H9 (cell line): ENCODE measurements around the gene LSG1. TPM values are rescaled to one million over a fixed set of nuclear protein-coding genes. Genes with fewer than 3 reads are reported as not detected.

ENCODE experiments used
- DNase-seq: peaks from one replicate; pipeline ENCODE4 v3.0.0-alpha.2; 2017
- H2AFZ ChIP-seq: one replicate; pipeline ENCODE4 v1.6.1; 2013; ENCODE audit warnings: mild to moderate bottlenecking, low read length, control low read depth, moderate library complexity
- H2AK5ac ChIP-seq: 2 replicates; pipeline ENCODE4 v1.6.1; 2013; ENCODE audit warnings: low read length, control low read depth, mixed read lengths; ENCODE audit not compliant: insufficient read length
- H2BK120ac ChIP-seq: one replicate; pipeline ENCODE4 v1.6.1; 2013; ENCODE audit warnings: low read depth, mild to moderate bottlenecking, low read length, control low read depth, inconsistent platforms; ENCODE audit not compliant: poor library complexity, severe bottlenecking
- H2BK12ac ChIP-seq: 2 replicates; pipeline ENCODE4 v1.6.1; 2013; ENCODE audit warnings: low read length, control low read depth, mixed read lengths, low read depth; ENCODE audit not compliant: insufficient read length
- H2BK15ac ChIP-seq: 2 replicates; pipeline ENCODE4 v1.6.1; 2013; ENCODE audit warnings: low read depth, low read length, control low read depth
- H2BK20ac ChIP-seq: one replicate; pipeline ENCODE4 v1.6.1; 2013; ENCODE audit warnings: low read depth, mild to moderate bottlenecking, low read length, control low read depth, inconsistent platforms; ENCODE audit not compliant: poor library complexity, severe bottlenecking
- H2BK5ac ChIP-seq: 2 replicates; pipeline ENCODE4 v1.6.1; 2013; ENCODE audit warnings: low read length, control low read depth, mixed read lengths; ENCODE audit not compliant: insufficient read length
- H3K14ac ChIP-seq: 2 replicates; pipeline ENCODE4 v1.6.1; 2013; ENCODE audit warnings: low read length, control low read depth; ENCODE audit not compliant: insufficient read depth
- H3K18ac ChIP-seq: 2 replicates; pipeline ENCODE4 v1.6.1; 2013; ENCODE audit warnings: low read depth, mild to moderate bottlenecking, mixed read lengths, low read length, control low read depth; ENCODE audit not compliant: insufficient read length
- H3K23ac ChIP-seq: 2 replicates; pipeline ENCODE4 v1.6.1; 2013; ENCODE audit warnings: low read length, control low read depth, mixed read lengths, low read depth; ENCODE audit not compliant: insufficient read length
- H3K23me2 ChIP-seq: 2 replicates; pipeline ENCODE4 v1.6.1; 2013; ENCODE audit warnings: low read depth, mild to moderate bottlenecking, mixed read lengths, low read length, control low read depth; ENCODE audit not compliant: insufficient read length, poor library complexity, severe bottlenecking
- H3K27ac ChIP-seq: 2 replicates; pipeline ENCODE4 v1.5.1; 2013; ENCODE audit warnings: low read length, control low read depth, mixed read lengths, low read depth; ENCODE audit not compliant: insufficient read length
- H3K27me3 ChIP-seq: 2 replicates; pipeline ENCODE4 v1.6.1; 2013; ENCODE audit warnings: low read length, control low read depth, inconsistent platforms; ENCODE audit not compliant: insufficient read depth
- H3K4ac ChIP-seq: 2 replicates; pipeline ENCODE4 v1.6.1; 2013; ENCODE audit warnings: low read depth, mild to moderate bottlenecking, control low read depth, inconsistent platforms, low read length, moderate library complexity
- H3K4me1 ChIP-seq: 2 replicates; pipeline ENCODE4 v1.6.1; 2013; ENCODE audit warnings: low read length, control low read depth, inconsistent platforms; ENCODE audit not compliant: insufficient read depth
- H3K4me2 ChIP-seq: 2 replicates; pipeline ENCODE4 v1.6.1; 2013; ENCODE audit warnings: low read length, control low read depth, mixed read lengths; ENCODE audit not compliant: insufficient read length, insufficient read depth
- H3K56ac ChIP-seq: 2 replicates; pipeline ENCODE4 v1.6.1; 2013; ENCODE audit warnings: low read depth, mild to moderate bottlenecking, mixed read lengths, low read length, control low read depth; ENCODE audit not compliant: insufficient read length
- H3K79me1 ChIP-seq: 2 replicates; pipeline ENCODE4 v1.6.1; 2013; ENCODE audit warnings: low read depth, mild to moderate bottlenecking, moderate library complexity, low read length, control low read depth, inconsistent platforms; ENCODE audit not compliant: insufficient read depth, poor library complexity, severe bottlenecking
- H3K79me2 ChIP-seq: 2 replicates; pipeline ENCODE4 v1.6.1; 2013; ENCODE audit warnings: low read length, control low read depth, inconsistent platforms; ENCODE audit not compliant: insufficient read depth
- H3K9ac ChIP-seq: 2 replicates; pipeline ENCODE4 v1.6.1; 2013; ENCODE audit warnings: low read length, control low read depth, mixed read lengths; ENCODE audit not compliant: insufficient read length; ENCODE audit errors: extremely low read depth
- H3K9me3 ChIP-seq: one replicate; pipeline ENCODE4 v1.6.1; 2013; ENCODE audit warnings: low read depth, low read length, inconsistent platforms; ENCODE audit not compliant: control insufficient read depth
- H3T11ph ChIP-seq: one replicate; pipeline ENCODE4 v1.6.1; 2013; ENCODE audit warnings: mild to moderate bottlenecking, low read length, control low read depth, inconsistent platforms
- H4K20me1 ChIP-seq: one replicate; pipeline ENCODE4 v1.6.1; 2013; ENCODE audit not compliant: control insufficient read depth, insufficient read length, insufficient read depth
- H4K5ac ChIP-seq: 2 replicates; pipeline ENCODE4 v1.6.1; 2013; ENCODE audit warnings: low read depth, mild to moderate bottlenecking, mixed read lengths, low read length, control low read depth; ENCODE audit not compliant: insufficient read length
- H4K8ac ChIP-seq: replicated peaks from 2 replicates; pipeline ENCODE4 v1.6.1; 2013; ENCODE audit warnings: low read length, control low read depth, mixed read lengths, low read depth; ENCODE audit not compliant: insufficient read length
- H4K91ac ChIP-seq: 2 replicates; pipeline ENCODE4 v1.6.1; 2013; ENCODE audit warnings: low read depth, mild to moderate bottlenecking, moderate library complexity, mixed read lengths, low read length, control low read depth; ENCODE audit not compliant: insufficient read length
- H3K27ac Mint-ChIP-seq, 3 experiments: 2 replicates in 2 of 3; 3 replicates in 1 of 3; pipeline ENCODE4 v1.8.0; 2020 to 2021; ENCODE audit warnings: mixed read lengths in 3 of 3, mild to moderate bottlenecking in 1 of 3, moderate library complexity in 1 of 3
- H3K27me3 Mint-ChIP-seq: 2 replicates; pipeline ENCODE4 v1.8.0; 2021; ENCODE audit warnings: low read depth, mild to moderate bottlenecking, moderate library complexity, mixed read lengths
- H3K36me3 Mint-ChIP-seq, 3 experiments: 2 replicates in 2 of 3; 3 replicates in 1 of 3; pipeline ENCODE4 v1.8.0; 2020 to 2021; ENCODE audit warnings: low read depth in 3 of 3, mixed read lengths in 3 of 3; ENCODE audit not compliant: insufficient read depth in 1 of 3
- H3K4me1 Mint-ChIP-seq, 2 experiments: 2 replicates each; pipeline ENCODE4 v1.8.0; 2020; ENCODE audit warnings: mixed read lengths in 2 of 2
- H3K4me3 Mint-ChIP-seq, 2 experiments: 2 replicates in 1 of 2; 3 replicates in 1 of 2; pipeline ENCODE4 v1.8.0; 2020 to 2021; ENCODE audit warnings: mild to moderate bottlenecking in 2 of 2, mixed read lengths in 2 of 2, moderate library complexity in 1 of 2
- H3K9me3 Mint-ChIP-seq, 2 experiments: 2 replicates in 1 of 2; 3 replicates in 1 of 2; pipeline ENCODE4 v1.8.0; 2020; ENCODE audit warnings: mild to moderate bottlenecking in 2 of 2, mixed read lengths in 2 of 2, moderate library complexity in 1 of 2
- CTCF ChIP-seq: fragments of 200-600 bp; sonication (generic); conservative IDR thresholded peaks from 3 replicates; pipeline ENCODE4 v1.8.0; 2021; ENCODE audit warnings: antibody characterized with exemption, mild to moderate bottlenecking
- WGBS: extraction: QIAGEN DNeasy Blood & Tissue Kit; methylation state at CpG from one replicate; pipeline ENCODE4 v1.1.7; 2013; ENCODE audit warnings: missing lambda C conversion rate, low lambda C conversion rate, mixed read lengths; ENCODE audit not compliant: insufficient read length; ENCODE audit errors: extremely low coverage; 5-methylcytosine and 5-hydroxymethylcytosine counted together
- total RNA-seq: library from RNA; stranded (reverse); gene quantifications from 2 replicates; pipeline ENCODE4 v1.2.1, GENCODE V29; 2021

LSG1 gene
- total RNA-seq, 1 experiment from 2014 or later, result 63.3 TPM

DNA sequence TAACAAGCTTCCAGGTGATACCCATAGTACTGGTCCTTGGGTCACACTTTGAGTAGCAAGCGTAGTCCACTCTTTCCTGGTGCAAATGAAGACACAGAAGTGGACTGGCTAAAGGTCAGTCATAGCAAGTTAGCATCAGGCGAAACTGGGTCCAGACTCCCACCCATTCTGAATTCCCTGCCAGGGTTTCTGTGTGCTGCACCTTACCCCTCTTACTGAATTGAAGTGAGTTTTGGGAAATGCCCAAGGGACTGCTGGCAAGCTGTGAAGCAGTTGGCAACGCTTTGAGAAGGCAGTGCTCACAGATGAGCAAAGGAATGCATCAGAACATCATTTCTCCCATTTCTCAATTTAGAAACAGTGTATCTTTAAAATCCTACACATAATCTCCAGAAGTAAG, 1.8 kb upstream of the LSG1 start:
- Mint-ChIP-seq H3K9me3 (no peaks in the 10 kb centered on the region), H3K27ac (no peak overlapping the region), H3K27me3 (peaks cover 40% of the 10 kb centered on the region), H3K4me1 (peaks cover 9 to 10% of the 10 kb centered on the region in 2 experiments), H3K36me3 (peaks cover 3 to 11% (median 10%) of the 10 kb centered on the region in 3 experiments; a peak in 6 of 7 replicates), H3K4me3 (no peak overlapping the region)
- Histone ChIP-seq H2BK15ac (no peak overlapping the region), H3T11ph (no peak overlapping the region), H3K23me2 (peaks cover 7% of the 10 kb centered on the region), H2BK120ac (no peak overlapping the region), H2BK5ac (no peak overlapping the region), H3K4me2 (no peak overlapping the region), H4K8ac (no peak overlapping the region), H2AFZ (no peak overlapping the region), H3K4me1 (0 out of 2 replicates have a peak, but pooled peaks cover 2% of the 10 kb centered on the region), H3K4ac (no peak overlapping the region), H3K9ac (no peak overlapping the region), H3K18ac (no peak overlapping the region), H3K79me2 (peaks cover 12% of the 10 kb centered on the region; the same call in 1 of the 2 replicates), H3K9me3 (no peaks in the 10 kb centered on the region), H3K79me1 (peaks cover 4% of the 10 kb centered on the region), H3K27me3 (no peaks in the 10 kb centered on the region), H2BK12ac (no peak overlapping the region), H2AK5ac (no peak overlapping the region), H4K91ac (no peak overlapping the region), H4K20me1 (no peaks in the 10 kb centered on the region), H3K14ac (no peak overlapping the region), H4K5ac (no peak overlapping the region), H2BK20ac (no peak overlapping the region), H3K27ac (no peak overlapping the region), H3K56ac (no peak overlapping the region), H3K23ac (no peak overlapping the region)
- DNase-seq, result no peak
- TF ChIP-seq CTCF, result no peak
- no CpG with 5 or more reads among the region's 3 CpGs for WGBS
